ACC112 (cell line): ENCODE data around the gene WEE2.
"Not testable (repeated sequence)": the region's sequence is repeated elsewhere in the genome, so short reads cannot be mapped to it uniquely, and the experiment has no call there.

ENCODE experiments used
- H2AFZ ChIP-seq: fragments of 200-600 bp; sonication (generic); one replicate; pipeline ENCODE4 v1.6.0; 2017; ENCODE audit warnings: antibody characterized with exemption, low read length; ENCODE audit not compliant: unreplicated experiment
- H3K27ac ChIP-seq: fragments of 200-600 bp; sonication (generic); 2 replicates; pipeline ENCODE4 v1.5.1; 2014; ENCODE audit warnings: low read depth, mild to moderate bottlenecking, antibody characterized with exemption, low read length, moderate library complexity
- H3K27me3 ChIP-seq: fragments of 200-600 bp; sonication (generic); 2 replicates; pipeline ENCODE4 v1.6.1; 2014; ENCODE audit warnings: mild to moderate bottlenecking, antibody characterized with exemption, low read length, moderate library complexity, mixed read lengths; ENCODE audit not compliant: insufficient read depth
- H3K36me3 ChIP-seq: fragments of 200-600 bp; sonication (generic); 2 replicates; pipeline ENCODE4 v1.6.1; 2016; ENCODE audit warnings: mild to moderate bottlenecking, antibody characterized with exemption, low read length, moderate library complexity, mixed read lengths; ENCODE audit not compliant: insufficient read depth
- H3K4me1 ChIP-seq: fragments of 200-600 bp; sonication (generic); one replicate; pipeline ENCODE4 v1.6.1; 2016; ENCODE audit warnings: low read length, mixed read lengths; ENCODE audit not compliant: insufficient read depth, unreplicated experiment, control insufficient read depth
- H3K4me3 ChIP-seq: fragments of 200-600 bp; sonication (generic); 2 replicates; pipeline ENCODE4 v1.5.1; 2014; ENCODE audit warnings: mild to moderate bottlenecking, low read depth, low read length
- H3K79me2 ChIP-seq: fragments of 200-600 bp; sonication (generic); one replicate; pipeline ENCODE4 v1.6.0; 2016; ENCODE audit warnings: low read length; ENCODE audit not compliant: control insufficient read depth, unreplicated experiment, insufficient read depth

WEE2 gene

GRCh38 chr7:141674171-141674671 lies 33.9 kb upstream of the WEE2 start:
- no peaks in the 10 kb centered on the region for H3K4me1 ChIP-seq
- H3K27me3 ChIP-seq = no peaks in the 10 kb centered on the region
- H3K36me3 ChIP-seq = no peaks in the 10 kb centered on the region
- no peak overlapping the region for H3K27ac ChIP-seq
- H3K79me2 ChIP-seq = no peaks in the 10 kb centered on the region
- H2AFZ ChIP-seq = no peak overlapping the region
- H3K4me3 ChIP-seq = no peak overlapping the region

- Histone ChIP-seq H3K79me2 (no peaks in the 10 kb centered on the region), H2AFZ (no peak overlapping the region), H3K36me3 (no peaks in the 10 kb centered on the region), H3K27ac (no peak overlapping the region), H3K4me1 (no peaks in the 10 kb centered on the region), H3K27me3 (no peaks in the 10 kb centered on the region), H3K4me3 (no peak overlapping the region)
Observed at GRCh38 chr7:141674702-141675101, 33.5 kb upstream of the WEE2 start.

- no peak overlapping the region for H3K27ac ChIP-seq
- no peaks in the 10 kb centered on the region for H3K36me3 ChIP-seq
- no peak overlapping the region for H3K4me3 ChIP-seq
- no peaks in the 10 kb centered on the region for H3K27me3 ChIP-seq
- H3K79me2 ChIP-seq = no peaks in the 10 kb centered on the region
- H2AFZ ChIP-seq = no peak overlapping the region
- no peaks in the 10 kb centered on the region for H3K4me1 ChIP-seq
Observed at GRCh38 chr7:141675436-141676215, 32.5 kb upstream of the WEE2 start.

- H3K4me3 ChIP-seq = no peak overlapping the region
- no peak overlapping the region for H2AFZ ChIP-seq
- no peaks in the 10 kb centered on the region for H3K79me2 ChIP-seq
- 0 out of 2 replicates have a peak, but pooled peaks cover under 1% of the 10 kb centered on the region for H3K36me3 ChIP-seq
- no peak overlapping the region for H3K27ac ChIP-seq
- no peaks in the 10 kb centered on the region for H3K4me1 ChIP-seq
- H3K27me3 ChIP-seq = no peaks in the 10 kb centered on the region
Observed at GRCh38 chr7:141676618-141677017, 31.5 kb upstream of the WEE2 start.

- H3K36me3 ChIP-seq = 0 out of 2 replicates have a peak, but pooled peaks cover 4% of the 10 kb centered on the region
- no peaks in the 10 kb centered on the region for H3K79me2 ChIP-seq
- no peaks in the 10 kb centered on the region for H3K4me1 ChIP-seq
- no peaks in the 10 kb centered on the region for H3K27me3 ChIP-seq
- no peak overlapping the region for H2AFZ ChIP-seq
- H3K27ac ChIP-seq = no peak overlapping the region
- no peak overlapping the region for H3K4me3 ChIP-seq
Observed at GRCh38 chr7:141679014-141679413, 29.1 kb upstream of the WEE2 start.

- no peaks in the 10 kb centered on the region for H3K27me3 ChIP-seq
- H2AFZ ChIP-seq = no peak overlapping the region
- no peaks in the 10 kb centered on the region for H3K79me2 ChIP-seq
- H3K27ac ChIP-seq = no peak overlapping the region
- 0 out of 2 replicates have a peak, but pooled peaks cover 4% of the 10 kb centered on the region for H3K36me3 ChIP-seq
- H3K4me1 ChIP-seq = peaks cover 7% of the 10 kb centered on the region
- no peak overlapping the region for H3K4me3 ChIP-seq
Observed at GRCh38 chr7:141685285-141686023, 22.7 kb upstream of the WEE2 start.

- no peak overlapping the region for H3K4me3 ChIP-seq
- H2AFZ ChIP-seq = no peak overlapping the region
- no peaks in the 10 kb centered on the region for H3K27me3 ChIP-seq
- 0 out of 2 replicates have a peak, but pooled peaks cover 4% of the 10 kb centered on the region for H3K36me3 ChIP-seq
- H3K4me1 ChIP-seq = peaks cover 7% of the 10 kb centered on the region
- H3K27ac ChIP-seq = no peak overlapping the region
- H3K79me2 ChIP-seq = no peaks in the 10 kb centered on the region
Observed at GRCh38 chr7:141686074-141686473, 22.1 kb upstream of the WEE2 start.

GRCh38 chr7:141686670-141687069 lies 21.5 kb upstream of the WEE2 start:
- H3K79me2 ChIP-seq = no peaks in the 10 kb centered on the region
- H2AFZ ChIP-seq = no peak overlapping the region
- H3K4me1 ChIP-seq = peaks cover 7% of the 10 kb centered on the region
- no peak overlapping the region for H3K4me3 ChIP-seq
- H3K27ac ChIP-seq = no peak overlapping the region
- H3K27me3 ChIP-seq = no peaks in the 10 kb centered on the region
- 0 out of 2 replicates have a peak, but pooled peaks cover 3% of the 10 kb centered on the region for H3K36me3 ChIP-seq

- Histone ChIP-seq H2AFZ (no peak overlapping the region), H3K4me3 (no peak overlapping the region), H3K27me3 (no peaks in the 10 kb centered on the region), H3K79me2 (no peaks in the 10 kb centered on the region), H3K27ac (no peak overlapping the region), H3K36me3 (no peaks in the 10 kb centered on the region), H3K4me1 (peaks cover 7% of the 10 kb centered on the region)
Observed at GRCh38 chr7:141688043-141688442, 20.1 kb upstream of the WEE2 start.

- not testable (repeated sequence) for H3K36me3 ChIP-seq, H3K4me1 ChIP-seq, H3K79me2 ChIP-seq, H2AFZ ChIP-seq, H3K4me3 ChIP-seq, H3K27ac ChIP-seq, H3K27me3 ChIP-seq
Observed at GRCh38 chr7:141689072-141689825, 18.9 kb upstream of the WEE2 start.
